T-cell (primary cell): ENCODE results near the gene PDGFD. TPM values are rescaled to one million over a fixed set of nuclear protein-coding genes. Genes with fewer than 3 reads are reported as not detected.
A peak's percentile ranks its signal among the peaks of the same experiment; 100 is the strongest.

Source experiments
- ATAC-seq, 4 experiments: fragments of 200-7000 bp in 3 of 4; fragments of 150-1000 bp in 1 of 4; cut with Tn5 transposase; replicated peaks in 1 of 4; 1 replicate in 3 of 4; 2 replicates in 1 of 4; pipeline ENCODE4 v1.10.0; 2021; ENCODE audit warnings: moderate library complexity in 3 of 4, mild to moderate bottlenecking in 2 of 4, moderate number of reproducible peaks in 1 of 4
- CTCF ChIA-PET, 2 donors: fragments of 300-600 bp; sonication (Branson Sonifier 250); formaldehyde crosslinking; loops; one replicate each; lab custom pipeline; 2022; ENCODE audit warnings: antibody characterized with exemption in 2 of 2; lab: Charles Lee
- POLR2A ChIA-PET, 2 donors: fragments of 300-600 bp; sonication (Branson Sonifier 250); formaldehyde crosslinking; loops; one replicate each; lab custom pipeline; 2022; ENCODE audit warnings: antibody characterized with exemption in 2 of 2; lab: Charles Lee
- DNase-seq, 35 experiments: peaks; one replicate each; pipeline versions ENCODE4 v3.0.0 to v3.0.0-alpha.2; 2013 to 2023
- H3K27ac ChIP-seq: one replicate; pipeline ENCODE4 v1.5.1; 2013; ENCODE audit warnings: low read length
- H3K27me3 ChIP-seq, 2 experiments: replicated peaks in 1 of 2; 1 replicate in 1 of 2; 2 replicates in 1 of 2; pipeline versions ENCODE4 v1.6.1 to v1.7.0; 2013; ENCODE audit warnings: low read length in 1 of 2, mixed read lengths in 1 of 2; ENCODE audit not compliant: control insufficient read depth in 2 of 2, insufficient read depth in 2 of 2; ENCODE audit errors: extremely low read depth in 1 of 2
- H3K36me3 ChIP-seq, 2 donors: 1 replicate in 1 of 2; 2 replicates in 1 of 2; pipeline versions ENCODE4 v1.6.1 to v1.7.0; 2013; ENCODE audit warnings: low read length in 1 of 2; ENCODE audit not compliant: control insufficient read depth in 2 of 2, insufficient read depth in 1 of 2; ENCODE audit errors: extremely low read depth in 1 of 2
- H3K4me1 ChIP-seq, 2 experiments: 1 replicate in 1 of 2; 2 replicates in 1 of 2; pipeline versions ENCODE4 v1.6.1 to v1.7.0; 2013; ENCODE audit warnings: low read length in 2 of 2, mixed read lengths in 1 of 2; ENCODE audit not compliant: insufficient read depth in 2 of 2, control insufficient read depth in 1 of 2; ENCODE audit errors: extremely low read depth in 1 of 2
- H3K4me3 ChIP-seq, 2 donors: 1 replicate in 1 of 2; 2 replicates in 1 of 2; pipeline versions ENCODE4 v1.5.1 to v1.7.0; 2013; ENCODE audit warnings: mild to moderate bottlenecking in 2 of 2, low read length in 1 of 2, moderate library complexity in 1 of 2; ENCODE audit not compliant: control insufficient read depth in 1 of 2; ENCODE audit errors: extremely low read depth in 1 of 2
- H3K9me3 ChIP-seq: 2 replicates; pipeline ENCODE4 v1.7.0; 2013
- H3K27ac Mint-ChIP-seq, 2 donors: one replicate each; pipeline ENCODE4 v1.8.0; 2020 to 2021; ENCODE audit warnings: mild to moderate bottlenecking in 2 of 2, mixed read lengths in 2 of 2
- H3K27me3 Mint-ChIP-seq, 2 donors: one replicate each; pipeline ENCODE4 v1.8.0; 2021 to 2022; ENCODE audit warnings: mixed read lengths in 2 of 2
- H3K36me3 Mint-ChIP-seq: one replicate; pipeline ENCODE4 v1.8.0; 2021; ENCODE audit warnings: mixed read lengths
- H3K4me1 Mint-ChIP-seq, 3 donors: one replicate each; pipeline ENCODE4 v1.8.0; 2020 to 2022; ENCODE audit warnings: mixed read lengths in 3 of 3, mild to moderate bottlenecking in 1 of 3
- H3K4me3 Mint-ChIP-seq, 3 donors: one replicate each; pipeline ENCODE4 v1.8.0; 2020 to 2022; ENCODE audit warnings: mild to moderate bottlenecking in 3 of 3, mixed read lengths in 3 of 3, moderate library complexity in 3 of 3
- H3K9me3 Mint-ChIP-seq, 3 donors: one replicate each; pipeline ENCODE4 v1.8.0; 2020 to 2022; ENCODE audit warnings: mixed read lengths in 3 of 3
- WGBS: methylation state at CpG from one replicate; pipeline ENCODE4 v1.1.5; 2013; ENCODE audit warnings: missing lambda C conversion rate; ENCODE audit not compliant: insufficient coverage; 5-methylcytosine and 5-hydroxymethylcytosine counted together
- total RNA-seq, 35 experiments: library from RNA in 6 of 35; stranded (reverse) in 6 of 35; fragments of 120-200 nt in 1 of 35; gene quantifications; one replicate each; pipeline versions ENCODE4 v1.2.1 to v1.2.4 and lab custom pipeline; 2013 to 2026

The PDGFD gene
- total RNA-seq, 5 donors from 2014 or later (not counting 1 experiment from before 2014, with no cell fraction given): 0.35 to 2.9 (median 1.2) TPM

GRCh38 chr11:103924166-103925013, 239.6 kb downstream of the PDGFD start:
- ChIA-PET CTCF (no interaction called here), POLR2A (no interaction called here)
- Histone ChIP-seq H3K36me3 (no peaks in the 10 kb centered on the region), H3K4me1 (no peaks in the 10 kb centered on the region), H3K9me3 (no peaks in the 10 kb centered on the region), H3K27me3 (no peaks in the 10 kb centered on the region), H3K4me3 (no peak overlapping the region), H3K27ac (no peak overlapping the region)
- DNase-seq: no peak
- Mint-ChIP-seq H3K27me3 (no peaks in the 10 kb centered on the region), H3K4me1 (no peaks in the 10 kb centered on the region), H3K27ac (no peak overlapping the region), H3K36me3 (no peaks in the 10 kb centered on the region), H3K9me3 (no peaks in the 10 kb centered on the region), H3K4me3 (no peak overlapping the region)
- WGBS: no CpG with 5 or more reads among the region's 5 CpGs
- no peak for ATAC-seq

- H3K4me1 Mint-ChIP-seq: no peaks in the 10 kb centered on the region
- Histone ChIP-seq H3K4me3 (no peak overlapping the region), H3K36me3 (no peaks in the 10 kb centered on the region), H3K4me1 (no peaks in the 10 kb centered on the region), H3K9me3 (no peaks in the 10 kb centered on the region), H3K27me3 (no peaks in the 10 kb centered on the region), H3K27ac (no peak overlapping the region)
- ChIA-PET CTCF (no interaction called here), POLR2A (no interaction called here)
- H3K27ac Mint-ChIP-seq: no peak overlapping the region
- ATAC-seq: no peak
- no peaks in the 10 kb centered on the region for H3K27me3 Mint-ChIP-seq
- H3K4me3 Mint-ChIP-seq: no peak overlapping the region
- H3K9me3 Mint-ChIP-seq: no peaks in the 10 kb centered on the region
- no peaks in the 10 kb centered on the region for H3K36me3 Mint-ChIP-seq
- no peak for DNase-seq
These were observed 240.5 kb downstream of the PDGFD start for GRCh38 chr11:103923451-103923931.

- Histone ChIP-seq H3K9me3 (no peaks in the 10 kb centered on the region), H3K27me3 (no peaks in the 10 kb centered on the region), H3K4me1 (no peaks in the 10 kb centered on the region), H3K27ac (no peak overlapping the region), H3K36me3 (no peaks in the 10 kb centered on the region), H3K4me3 (no peak overlapping the region)
- Mint-ChIP-seq H3K4me3 (no peak overlapping the region), H3K36me3 (no peaks in the 10 kb centered on the region), H3K4me1 (no peaks in the 10 kb centered on the region), H3K9me3 (no peaks in the 10 kb centered on the region), H3K27me3 (no peaks in the 10 kb centered on the region), H3K27ac (no peak overlapping the region)
- ATAC-seq: no peak
- POLR2A ChIA-PET: no interaction called here
- CTCF ChIA-PET: no interaction called here
- no peak for DNase-seq
These were observed 243.0 kb downstream of the PDGFD start for GRCh38 chr11:103920933-103921332.

GRCh38 chr11:103920449-103920848, 243.5 kb downstream of the PDGFD start:
- DNase-seq: no peak
- H3K4me3 ChIP-seq: no peak overlapping the region
- WGBS: no CpG with 5 or more reads among the region's 1 CpG
- no peaks in the 10 kb centered on the region for H3K36me3 ChIP-seq
- Mint-ChIP-seq H3K4me1 (no peaks in the 10 kb centered on the region), H3K27ac (no peak overlapping the region), H3K36me3 (no peaks in the 10 kb centered on the region), H3K4me3 (no peak overlapping the region), H3K9me3 (no peaks in the 10 kb centered on the region), H3K27me3 (no peaks in the 10 kb centered on the region)
- H3K27ac ChIP-seq: no peak overlapping the region
- no peaks in the 10 kb centered on the region for H3K4me1 ChIP-seq
- ChIA-PET POLR2A (no interaction called here), CTCF (no interaction called here)
- H3K9me3 ChIP-seq: no peaks in the 10 kb centered on the region
- no peaks in the 10 kb centered on the region for H3K27me3 ChIP-seq
- ATAC-seq: no peak

- H3K4me1 ChIP-seq: no peaks in the 10 kb centered on the region
- WGBS: 69% methylated on average over 3 of the region's 7 CpGs
- DNase-seq (no peak), ATAC-seq (no peak)
- ChIA-PET POLR2A (no interaction called here), CTCF (no interaction called here)
- H3K27ac ChIP-seq: no peak overlapping the region
- H3K36me3 ChIP-seq: no peaks in the 10 kb centered on the region
- Mint-ChIP-seq H3K9me3 (peaks cover 5 to 35% (median 17%) of the 10 kb centered on the region in 3 donors), H3K27me3 (no peaks in the 10 kb centered on the region), H3K27ac (no peak overlapping the region), H3K4me3 (no peak overlapping the region), H3K4me1 (peaks cover 0 to 7% (median 1%) of the 10 kb centered on the region in 3 donors), H3K36me3 (no peaks in the 10 kb centered on the region)
- no peaks in the 10 kb centered on the region for H3K9me3 ChIP-seq
- H3K27me3 ChIP-seq: no peaks in the 10 kb centered on the region
- H3K4me3 ChIP-seq: no peak overlapping the region
These were observed 253.2 kb downstream of the PDGFD start for GRCh38 chr11:103910721-103911120.

GRCh38 chr11:103907548-103908455, 256.1 kb downstream of the PDGFD start:
- no CpG with 5 or more reads among the region's 3 CpGs for WGBS
- Mint-ChIP-seq H3K27me3 (no peaks in the 10 kb centered on the region), H3K4me3 (no peak overlapping the region), H3K27ac (peak overlapping the region in 1 of 2 donors; percentile 40), H3K9me3 (peaks cover 0 to 12% (median 11%) of the 10 kb centered on the region in 3 donors), H3K4me1 (peaks cover 0 to 7% (median 1%) of the 10 kb centered on the region in 3 donors), H3K36me3 (no peaks in the 10 kb centered on the region)
- no peak for ATAC-seq
- CTCF ChIA-PET: no interaction called here
- no peak overlapping the region for H3K4me3 ChIP-seq
- H3K9me3 ChIP-seq: no peaks in the 10 kb centered on the region
- H3K4me1 ChIP-seq: no peaks in the 10 kb centered on the region
- no peak for DNase-seq
- no peaks in the 10 kb centered on the region for H3K36me3 ChIP-seq
- POLR2A ChIA-PET: no interaction called here
- H3K27me3 ChIP-seq: no peaks in the 10 kb centered on the region
- H3K27ac ChIP-seq: peak overlapping the region; percentile 28
